Keratinocyte (primary cell): ENCODE results near the gene AP3B1. TPM values are rescaled to one million over a fixed set of nuclear protein-coding genes. Genes with fewer than 3 reads are reported as not detected.

Experiments used
- DNase-seq: peaks from one replicate; pipeline ENCODE4 v3.0.0-alpha.2; 2011; ENCODE audit warnings: low read depth, missing footprints, low spot score
- FAIRE-seq: peaks from 2 replicates; lab custom pipeline; 2011; peaks lifted over from hg19 to GRCh38; lab: Jason Lieb, UNC
- H2AFZ ChIP-seq: 2 replicates; pipeline ENCODE4 v1.6.0; 2012; ENCODE audit warnings: low read length, control low read depth, inconsistent platforms; ENCODE audit not compliant: control insufficient read depth
- H3K27ac ChIP-seq: 2 replicates; pipeline ENCODE4 v1.5.1; 2011; ENCODE audit warnings: low read length; ENCODE audit not compliant: control insufficient read depth, insufficient read depth
- H3K27me3 ChIP-seq: 3 replicates; pipeline ENCODE4 v1.6.0; 2011; ENCODE audit warnings: low read length; ENCODE audit not compliant: control insufficient read depth, insufficient read depth; ENCODE audit errors: extremely low read depth
- H3K36me3 ChIP-seq, 2 experiments: 2 replicates in 1 of 2; 3 replicates in 1 of 2; pipeline ENCODE4 v1.5.1; 2011; ENCODE audit warnings: low read length in 2 of 2, mild to moderate bottlenecking in 1 of 2; ENCODE audit not compliant: control insufficient read depth in 2 of 2, insufficient read depth in 2 of 2; ENCODE audit errors: extremely low read depth in 1 of 2
- H3K4me1 ChIP-seq: 3 replicates; pipeline ENCODE4 v1.5.1; 2011; ENCODE audit warnings: low read length; ENCODE audit not compliant: control insufficient read depth, insufficient read depth; ENCODE audit errors: extremely low read depth
- H3K4me2 ChIP-seq: 3 replicates; pipeline ENCODE4 v1.6.0; 2011; ENCODE audit warnings: low read depth, low read length; ENCODE audit not compliant: control insufficient read depth, insufficient read depth; ENCODE audit errors: extremely low read depth
- H3K4me3 ChIP-seq, 3 experiments: fragments of 200-600 bp in 1 of 3; sonication (generic) in 1 of 3; 2 replicates in 2 of 3; 3 replicates in 1 of 3; pipeline ENCODE4 v1.5.1; 2011 to 2016; ENCODE audit warnings: low read length in 3 of 3, mild to moderate bottlenecking in 3 of 3, control low read depth in 2 of 3, inconsistent platforms in 1 of 3, low read depth in 1 of 3, mixed read lengths in 1 of 3, mixed run types in 1 of 3, moderate library complexity in 1 of 3; ENCODE audit not compliant: control insufficient read depth in 2 of 3, insufficient read depth in 2 of 3; ENCODE audit errors: extremely low read depth in 1 of 3
- H3K79me2 ChIP-seq: 2 replicates; pipeline ENCODE4 v1.6.0; 2012; ENCODE audit warnings: low read length; ENCODE audit not compliant: control insufficient read depth, insufficient read depth
- H3K9ac ChIP-seq: 3 replicates; pipeline ENCODE4 v1.6.0; 2011; ENCODE audit warnings: low read length; ENCODE audit not compliant: control insufficient read depth, insufficient read depth; ENCODE audit errors: extremely low read depth
- H3K9me1 ChIP-seq: 3 replicates; pipeline ENCODE4 v1.6.0; 2011; ENCODE audit warnings: low read length; ENCODE audit not compliant: control insufficient read depth, insufficient read depth; ENCODE audit errors: extremely low read depth
- H3K9me3 ChIP-seq: 2 replicates; pipeline ENCODE4 v1.5.1; 2012; ENCODE audit warnings: low read depth, low read length; ENCODE audit not compliant: control insufficient read depth
- H4K20me1 ChIP-seq: 3 replicates; pipeline ENCODE4 v1.6.0; 2011; ENCODE audit warnings: low read length; ENCODE audit not compliant: control insufficient read depth, insufficient read depth; ENCODE audit errors: extremely low read depth
- CTCF ChIP-seq, 3 experiments: IDR thresholded peaks in 1 of 3; conservative IDR thresholded peaks in 1 of 3; optimal IDR thresholded peaks in 1 of 3; 2 replicates in 2 of 3; 3 replicates in 1 of 3; pipeline versions ENCODE3 to v1.5.1; 2011; ENCODE audit warnings: low read length in 3 of 3, mild to moderate bottlenecking in 3 of 3, moderate library complexity in 2 of 3, control low read depth in 1 of 3, inconsistent platforms in 1 of 3; ENCODE audit not compliant: insufficient read depth in 2 of 3; ENCODE audit errors: extremely low read depth in 1 of 3
- EZH2 ChIP-seq: IDR thresholded peaks from one replicate; pipeline ENCODE4 v1.6.1; 2012; ENCODE audit warnings: inconsistent platforms, mild to moderate bottlenecking, low read length, moderate library complexity
- dilution Hi-C: fragments of 300-500 bp; cut with MboI; formaldehyde crosslinking; loops from one replicate; pipeline ENCODE4 v1.7.0; 2020; ENCODE audit warnings: low sequenced_read_pairs; ENCODE audit not compliant: extremely low pct_ligation_motif_present
- polyA plus RNA-seq, 5 experiments: library from polyadenylated mRNA; depleted of rRNA in 3 of 5; stranded (reverse) in 3 of 5; stranded (forward) in 1 of 5; unstranded in 1 of 5; fragments of >200 nt; gene quantifications; 1 replicate in 1 of 5; 2 replicates in 3 of 5; 3 replicates in 1 of 5; pipeline versions ENCODE4 v1.2.1 to v1.2.3, GENCODE V29; 2011 to 2012; ENCODE audit warnings: missing spikeins in 2 of 5, low read depth in 1 of 5, low replicate concordance in 1 of 5

The AP3B1 gene
- polyA plus RNA-seq, 1 donor (not counting 4 experiments of a cell fraction or from before 2014, with no cell fraction given) = 65.1 TPM

- dilution Hi-C loops = no loop called here
- H3K4me3 ChIP-seq = no peak overlapping the region
- H3K4me1 ChIP-seq = peaks cover 28% of the 10 kb centered on the region
- no peaks in the 10 kb centered on the region for H3K9me3 ChIP-seq
- no peak for TF ChIP-seq CTCF (optimal IDR thresholded peaks at IDR 0.05 in 1 of 3, IDR thresholded peaks at IDR 0.05 in 1 of 3, conservative IDR thresholded peaks at IDR 0.05 in 1 of 3; ENCODE audit: extremely low read depth in 1 of 3, insufficient read depth in 2 of 3, low read length in 3 of 3)
- TF ChIP-seq EZH2 = no peak
- no peak for FAIRE-seq
- H4K20me1 ChIP-seq = no peaks in the 10 kb centered on the region
- no peaks in the 10 kb centered on the region for H3K27me3 ChIP-seq
- no peak overlapping the region for H3K4me2 ChIP-seq
- no peak overlapping the region for H2AFZ ChIP-seq
- H3K27ac ChIP-seq = no peak overlapping the region
- H3K79me2 ChIP-seq = peaks cover 64% of the 10 kb centered on the region
- no peak overlapping the region for H3K9ac ChIP-seq
- H3K9me1 ChIP-seq = no peaks in the 10 kb centered on the region
- DNase-seq = no peak
- H3K36me3 ChIP-seq = no peaks in the 10 kb centered on the region
Observed at GRCh38 chr5:78291687-78292086, 2.8 kb downstream of the AP3B1 start.

- H3K27ac ChIP-seq = no peak overlapping the region
- H3K9me1 ChIP-seq = no peaks in the 10 kb centered on the region
- no peaks in the 10 kb centered on the region for H3K27me3 ChIP-seq
- no peak overlapping the region for H3K4me2 ChIP-seq
- H2AFZ ChIP-seq = no peak overlapping the region
- FAIRE-seq (no peak), DNase-seq (no peak)
- H3K9me3 ChIP-seq = no peaks in the 10 kb centered on the region
- H3K36me3 ChIP-seq = no peaks in the 10 kb centered on the region
- H3K9ac ChIP-seq = no peak overlapping the region
- H3K79me2 ChIP-seq = peaks cover 81% of the 10 kb centered on the region
- TF ChIP-seq EZH2 (no peak), CTCF (optimal IDR thresholded peaks at IDR 0.05 in 1 of 3, IDR thresholded peaks at IDR 0.05 in 1 of 3, conservative IDR thresholded peaks at IDR 0.05 in 1 of 3; ENCODE audit: extremely low read depth in 1 of 3, insufficient read depth in 2 of 3, low read length in 3 of 3) (no peak)
- peaks cover 25% of the 10 kb centered on the region for H3K4me1 ChIP-seq
- H3K4me3 ChIP-seq = no peak overlapping the region
- H4K20me1 ChIP-seq = no peaks in the 10 kb centered on the region
- dilution Hi-C loops = no loop called here
Observed at GRCh38 chr5:78289911-78290310, 4.6 kb downstream of the AP3B1 start.
